Stomach smooth muscle (tissue), 2 donors: Measurements from ENCODE around the gene PNPLA6.
"Not testable (repeated sequence)": the region's sequence is repeated elsewhere in the genome, so short reads cannot be mapped to it uniquely, and the experiment has no call there.

Experiments used
- H3K27ac ChIP-seq: one replicate; pipeline ENCODE4 v1.7.0; 2013; ENCODE audit warnings: mild to moderate bottlenecking, low read length, inconsistent platforms
- H3K27me3 ChIP-seq, 2 donors: one replicate each; pipeline ENCODE4 v1.7.0; 2013; ENCODE audit warnings: low read length in 2 of 2; ENCODE audit not compliant: insufficient read depth in 2 of 2, control insufficient read depth in 1 of 2
- H3K36me3 ChIP-seq, 2 donors: one replicate each; pipeline ENCODE4 v1.7.0; 2013; ENCODE audit warnings: low read length in 2 of 2; ENCODE audit not compliant: control insufficient read depth in 2 of 2, insufficient read depth in 2 of 2
- H3K4me1 ChIP-seq: one replicate; pipeline ENCODE4 v1.7.0; 2013; ENCODE audit warnings: low read length; ENCODE audit not compliant: control insufficient read depth, insufficient read depth
- H3K4me3 ChIP-seq, 2 donors: one replicate each; pipeline ENCODE4 v1.7.0; 2013; ENCODE audit warnings: low read length in 2 of 2
- H3K9ac ChIP-seq, 2 donors: one replicate each; pipeline ENCODE4 v1.7.0; 2013; ENCODE audit warnings: low read length in 2 of 2, mild to moderate bottlenecking in 1 of 2
- H3K9me3 ChIP-seq, 2 donors: one replicate each; pipeline ENCODE4 v1.7.0; 2013; ENCODE audit warnings: low read length in 2 of 2; ENCODE audit not compliant: control insufficient read depth in 2 of 2
- donor health status: healthy.
- donor health status: Pancreatic carcinoma.

Gene PNPLA6

GRCh38 chr19:7535998-7536695 is 630 bp downstream of the PNPLA6 start:
- H3K27ac ChIP-seq, result peak overlapping the region; percentile 90

GRCh38 chr19:7538990-7539389 is 3.5 kb downstream of the PNPLA6 start:
- Histone ChIP-seq H3K4me1 (peaks cover 13% of the 10 kb centered on the region), H3K36me3 (peaks cover 24 to 36% of the 10 kb centered on the region in 2 donors)
- not testable (repeated sequence) for H3K4me3 ChIP-seq, H3K27me3 ChIP-seq, H3K27ac ChIP-seq, H3K9ac ChIP-seq, H3K9me3 ChIP-seq

More at GRCh38 chr19:7535998-7536695, 630 bp downstream of the PNPLA6 start:
- Histone ChIP-seq H3K9me3 (no peaks in the 10 kb centered on the region), H3K36me3 (peaks cover 11 to 21% of the 10 kb centered on the region in 2 donors), H3K9ac (peak overlapping the region; percentile 85 to 92), H3K27me3 (no peaks in the 10 kb centered on the region), H3K4me3 (peak overlapping the region; percentile 93 to 99), H3K4me1 (peaks cover 21% of the 10 kb centered on the region)

GRCh38 chr19:7539827-7540425 is 4.4 kb downstream of the PNPLA6 start:
- Histone ChIP-seq H3K36me3 (peaks cover 24 to 38% of the 10 kb centered on the region in 2 donors), H3K27me3 (no peaks in the 10 kb centered on the region), H3K9me3 (no peaks in the 10 kb centered on the region), H3K9ac (no peak overlapping the region), H3K27ac (no peak overlapping the region), H3K4me3 (no peak overlapping the region), H3K4me1 (peaks cover 7% of the 10 kb centered on the region)

GRCh38 chr19:7540761-7541474 is 5.4 kb downstream of the PNPLA6 start:
- Histone ChIP-seq H3K27me3 (no peaks in the 10 kb centered on the region), H3K4me1 (peaks cover 6% of the 10 kb centered on the region), H3K9ac (no peak overlapping the region), H3K4me3 (no peak overlapping the region), H3K36me3 (peaks cover 24 to 38% of the 10 kb centered on the region in 2 donors), H3K27ac (no peak overlapping the region), H3K9me3 (no peaks in the 10 kb centered on the region)

- Histone ChIP-seq H3K9me3 (no peaks in the 10 kb centered on the region), H3K27ac (no peak overlapping the region), H3K36me3 (peaks cover 24 to 39% of the 10 kb centered on the region in 2 donors), H3K27me3 (no peaks in the 10 kb centered on the region), H3K9ac (no peak overlapping the region), H3K4me1 (peaks cover 2% of the 10 kb centered on the region), H3K4me3 (no peak overlapping the region)
Observed at GRCh38 chr19:7541475-7541824, 5.9 kb downstream of the PNPLA6 start.

GRCh38 chr19:7541828-7542443 is 6.4 kb downstream of the PNPLA6 start:
- Histone ChIP-seq H3K4me3 (no peak overlapping the region), H3K27ac (no peak overlapping the region), H3K36me3 (peaks cover 24 to 39% of the 10 kb centered on the region in 2 donors), H3K4me1 (no peaks in the 10 kb centered on the region), H3K9ac (no peak overlapping the region), H3K27me3 (no peaks in the 10 kb centered on the region), H3K9me3 (no peaks in the 10 kb centered on the region)

- Histone ChIP-seq H3K4me1 (no peaks in the 10 kb centered on the region), H3K27ac (no peak overlapping the region)
Observed at GRCh38 chr19:7542556-7543348, 7.2 kb downstream of the PNPLA6 start.

GRCh38 chr19:7544626-7545025 is 9.1 kb downstream of the PNPLA6 start:
- no peak overlapping the region for H3K9ac ChIP-seq
- no peak overlapping the region for H3K4me3 ChIP-seq
- no peak overlapping the region for H3K27ac ChIP-seq
- no peaks in the 10 kb centered on the region for H3K9me3 ChIP-seq
- peaks cover 13 to 30% of the 10 kb centered on the region in 2 donors for H3K36me3 ChIP-seq
- H3K27me3 ChIP-seq, result no peaks in the 10 kb centered on the region
- H3K4me1 ChIP-seq, result no peaks in the 10 kb centered on the region

More at GRCh38 chr19:7542556-7543348, 7.2 kb downstream of the PNPLA6 start:
- Histone ChIP-seq H3K9ac (no peak overlapping the region), H3K27me3 (no peaks in the 10 kb centered on the region), H3K4me3 (no peak overlapping the region), H3K36me3 (peaks cover 19 to 35% of the 10 kb centered on the region in 2 donors), H3K9me3 (no peaks in the 10 kb centered on the region)

- H3K27me3 ChIP-seq, result no peaks in the 10 kb centered on the region
- H3K4me3 ChIP-seq, result no peak overlapping the region
- H3K9ac ChIP-seq, result no peak overlapping the region
- peaks cover 19 to 31% of the 10 kb centered on the region in 2 donors for H3K36me3 ChIP-seq
- H3K4me1 ChIP-seq, result no peaks in the 10 kb centered on the region
- H3K9me3 ChIP-seq, result no peaks in the 10 kb centered on the region
- no peak overlapping the region for H3K27ac ChIP-seq
Observed at GRCh38 chr19:7545300-7545699, 9.8 kb downstream of the PNPLA6 start.

GRCh38 chr19:7545904-7546303 is 10.4 kb downstream of the PNPLA6 start:
- no peak overlapping the region for H3K27ac ChIP-seq
- H3K9me3 ChIP-seq, result no peaks in the 10 kb centered on the region
- peaks cover 3% of the 10 kb centered on the region for H3K4me1 ChIP-seq
- no peaks in the 10 kb centered on the region for H3K27me3 ChIP-seq
- H3K36me3 ChIP-seq, result peaks cover 22 to 32% of the 10 kb centered on the region in 2 donors
- no peak overlapping the region for H3K9ac ChIP-seq
- no peak overlapping the region for H3K4me3 ChIP-seq
